GM18951 (cell line): ENCODE data around the gene ZMYM2.
"Not testable (repeated sequence)": the region's sequence is repeated elsewhere in the genome, so short reads cannot be mapped to it uniquely, and the experiment has no call there.

ENCODE experiments used
- POLR2A ChIP-seq: IDR thresholded peaks from 4 replicates; pipeline ENCODE4 v1.6.1; 2011; ENCODE audit warnings: mild to moderate bottlenecking; ENCODE audit not compliant: insufficient read length, insufficient read depth; ENCODE audit errors: extremely low read depth
- in situ Hi-C: fragments of 300-500 bp; cut with MboI; formaldehyde crosslinking; loops from one replicate; pipeline ENCODE4 v1.12.0; 2022; ENCODE audit warnings: low sequenced_read_pairs, mixed read lengths, inconsistent platforms; ENCODE audit not compliant: unreplicated experiment

Gene ZMYM2

GRCh38 chr13:20002787-20003186 is 44.3 kb downstream of the ZMYM2 start:
- in situ Hi-C loops = no loop called here
- TF ChIP-seq POLR2A = no peak

GRCh38 chr13:20006206-20006605 is 47.7 kb downstream of the ZMYM2 start:
- in situ Hi-C loops = no loop called here
- no peak for TF ChIP-seq POLR2A

- in situ Hi-C loops = no loop called here
- no peak for TF ChIP-seq POLR2A
These were observed 57.2 kb downstream of the ZMYM2 start for GRCh38 chr13:20015763-20016162.

GRCh38 chr13:20016649-20017364 is 58.3 kb downstream of the ZMYM2 start:
- in situ Hi-C loops = no loop called here
- TF ChIP-seq POLR2A = no peak

- in situ Hi-C loops = no loop called here
These were observed 58.8 kb downstream of the ZMYM2 start for GRCh38 chr13:20017365-20017711.

GRCh38 chr13:20019043-20019442 is 60.5 kb downstream of the ZMYM2 start:
- no peak for TF ChIP-seq POLR2A
- in situ Hi-C loops = no loop called here

More at GRCh38 chr13:20017365-20017711, 58.8 kb downstream of the ZMYM2 start:
- TF ChIP-seq POLR2A = no peak

- in situ Hi-C loops = no loop called here
These were observed 66.2 kb downstream of the ZMYM2 start for GRCh38 chr13:20024702-20025101.

GRCh38 chr13:20028953-20029352 is 70.4 kb downstream of the ZMYM2 start:
- in situ Hi-C loops = no loop called here
- no peak for TF ChIP-seq POLR2A

More at GRCh38 chr13:20024702-20025101, 66.2 kb downstream of the ZMYM2 start:
- no peak for TF ChIP-seq POLR2A

GRCh38 chr13:20033486-20033885 is 75.0 kb downstream of the ZMYM2 start:
- no peak for TF ChIP-seq POLR2A
- in situ Hi-C loops = no loop called here

- in situ Hi-C loops = no loop called here
- TF ChIP-seq POLR2A = no peak
These were observed 76.6 kb downstream of the ZMYM2 start for GRCh38 chr13:20035130-20035529.

- no peak for TF ChIP-seq POLR2A
- in situ Hi-C loops = no loop called here
These were observed 79.4 kb downstream of the ZMYM2 start for GRCh38 chr13:20037908-20038307.

- in situ Hi-C loops = not testable (repeated sequence)
These were observed 84.1 kb downstream of the ZMYM2 start for GRCh38 chr13:20042603-20043002.

- in situ Hi-C loops = no loop called here
These were observed 84.8 kb downstream of the ZMYM2 start for GRCh38 chr13:20043207-20043925.

GRCh38 chr13:20044086-20044485 is 85.6 kb downstream of the ZMYM2 start:
- in situ Hi-C loops = no loop called here
- TF ChIP-seq POLR2A = no peak

More at GRCh38 chr13:20043207-20043925, 84.8 kb downstream of the ZMYM2 start:
- no peak for TF ChIP-seq POLR2A
